ENCODE results near the gene FARSB. TPM values are rescaled to one million over a fixed set of nuclear protein-coding genes. Genes with fewer than 3 reads are reported as not detected.

FARSB gene
- total RNA-seq, 1 experiment from 2014 or later, result 31.0 TPM

DNA sequence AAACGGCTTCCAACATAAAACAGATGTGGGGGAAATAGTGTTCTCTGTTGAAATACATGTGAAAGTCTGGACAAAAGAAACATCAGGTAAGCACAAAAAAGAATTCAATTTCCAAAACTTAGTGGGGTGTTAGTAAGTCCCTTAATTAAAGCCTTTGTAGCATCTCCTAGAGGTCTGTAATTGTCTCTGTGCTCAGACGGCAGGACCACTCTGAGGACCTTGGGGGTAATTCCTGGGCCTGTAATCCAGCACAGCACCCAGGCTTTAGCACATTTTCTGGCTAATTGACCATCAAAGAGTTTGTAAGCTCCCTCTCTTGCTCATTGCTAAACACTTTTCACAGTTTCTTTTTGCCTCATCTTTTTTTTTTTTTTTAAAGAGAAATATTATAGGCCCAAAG lies 80.3 kb downstream of the FARSB start:
- TF ChIP-seq ATF6 (CRISPR knock-in tag; IDR thresholded peaks at IDR 0.05) (no peak), ZNF512 (CRISPR knock-in tag; IDR thresholded peaks at IDR 0.05; ENCODE audit: borderline replicate concordance) (no peak)
- TF ChIP-seq, protein P1, sequence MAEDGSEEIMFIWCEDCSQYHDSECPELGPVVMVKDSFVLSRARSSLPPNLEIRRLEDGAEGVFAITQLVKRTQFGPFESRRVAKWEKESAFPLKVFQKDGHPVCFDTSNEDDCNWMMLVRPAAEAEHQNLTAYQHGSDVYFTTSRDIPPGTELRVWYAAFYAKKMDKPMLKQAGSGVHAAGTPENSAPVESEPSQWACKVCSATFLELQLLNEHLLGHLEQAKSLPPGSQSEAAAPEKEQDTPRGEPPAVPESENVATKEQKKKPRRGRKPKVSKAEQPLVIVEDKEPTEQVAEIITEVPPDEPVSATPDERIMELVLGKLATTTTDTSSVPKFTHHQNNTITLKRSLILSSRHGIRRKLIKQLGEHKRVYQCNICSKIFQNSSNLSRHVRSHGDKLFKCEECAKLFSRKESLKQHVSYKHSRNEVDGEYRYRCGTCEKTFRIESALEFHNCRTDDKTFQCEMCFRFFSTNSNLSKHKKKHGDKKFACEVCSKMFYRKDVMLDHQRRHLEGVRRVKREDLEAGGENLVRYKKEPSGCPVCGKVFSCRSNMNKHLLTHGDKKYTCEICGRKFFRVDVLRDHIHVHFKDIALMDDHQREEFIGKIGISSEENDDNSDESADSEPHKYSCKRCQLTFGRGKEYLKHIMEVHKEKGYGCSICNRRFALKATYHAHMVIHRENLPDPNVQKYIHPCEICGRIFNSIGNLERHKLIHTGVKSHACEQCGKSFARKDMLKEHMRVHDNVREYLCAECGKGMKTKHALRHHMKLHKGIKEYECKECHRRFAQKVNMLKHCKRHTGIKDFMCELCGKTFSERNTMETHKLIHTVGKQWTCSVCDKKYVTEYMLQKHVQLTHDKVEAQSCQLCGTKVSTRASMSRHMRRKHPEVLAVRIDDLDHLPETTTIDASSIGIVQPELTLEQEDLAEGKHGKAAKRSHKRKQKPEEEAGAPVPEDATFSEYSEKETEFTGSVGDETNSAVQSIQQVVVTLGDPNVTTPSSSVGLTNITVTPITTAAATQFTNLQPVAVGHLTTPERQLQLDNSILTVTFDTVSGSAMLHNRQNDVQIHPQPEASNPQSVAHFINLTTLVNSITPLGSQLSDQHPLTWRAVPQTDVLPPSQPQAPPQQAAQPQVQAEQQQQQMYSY (CRISPR knock-in tag; IDR thresholded peaks at IDR 0.05), result no peak
- Mint-ChIP-seq H3K4me3 (no peak overlapping the region), H3K36me3 (peaks cover 12% of the 10 kb centered on the region)

GRCh38 chr2:222572751-222573174 lies 83.1 kb downstream of the FARSB start:
- peaks cover 20% of the 10 kb centered on the region for H3K4me1 Mint-ChIP-seq
- ChIA-PET CTCF (no interaction called here), POLR2A (no interaction called here)
- DNase-seq (ENCODE audit: low spot score) (no peak), ATAC-seq (no peak)
- H3K9me3 Mint-ChIP-seq, result no peaks in the 10 kb centered on the region
- no peaks in the 10 kb centered on the region for H3K27me3 Mint-ChIP-seq (ENCODE audit: low read depth)
- H3K36me3 Mint-ChIP-seq, result peaks cover 12% of the 10 kb centered on the region; the same call in 1 of the 2 replicates
- H3K4me3 Mint-ChIP-seq, result no peak overlapping the region
- no peak overlapping the region for H3K27ac Mint-ChIP-seq
- TF ChIP-seq ZSCAN18 (CRISPR knock-in tag; IDR thresholded peaks at IDR 0.05), result no peak
- TF ChIP-seq SMAD3 (CRISPR knock-in tag; IDR thresholded peaks at IDR 0.05; ENCODE audit: borderline replicate concordance), result no peak
- TF ChIP-seq ZNF317 (CRISPR knock-in tag; IDR thresholded peaks at IDR 0.05; ENCODE audit: borderline replicate concordance, low read depth), result no peak
- no peak for TF ChIP-seq NFE2L1 (CRISPR knock-in tag; IDR thresholded peaks at IDR 0.05)
- no peak for TF ChIP-seq NR1H2 (CRISPR knock-in tag; IDR thresholded peaks at IDR 0.05)
- TF ChIP-seq, protein P1 (CRISPR knock-in tag; IDR thresholded peaks at IDR 0.05), result no peak
- TF ChIP-seq GABPB1 (CRISPR knock-in tag; IDR thresholded peaks at IDR 0.05), result peak; percentile 22; the same call in 1 of the 2 replicates
- TF ChIP-seq TEAD1 (CRISPR knock-in tag; IDR thresholded peaks at IDR 0.05), result no peak
- TF ChIP-seq GTF2I (CRISPR knock-in tag; conservative IDR thresholded peaks at IDR 0.05), result no peak

More for the DNA sequence above, 80.3 kb downstream of the FARSB start:
- POLR2A ChIA-PET, result interaction anchor here (0.7 kb wide), 1 partner anchor 284 kb away, joined by 3 read pairs; no protein-coding TSS in a partner anchor
- H3K27me3 Mint-ChIP-seq (ENCODE audit: low read depth), result no peaks in the 10 kb centered on the region
- DNase-seq (ENCODE audit: low spot score) (no peak), ATAC-seq (0 out of 2 replicates have a peak, but pooled peaks have one; percentile 34)
- no peaks in the 10 kb centered on the region for H3K9me3 Mint-ChIP-seq
- no peak overlapping the region for H3K27ac Mint-ChIP-seq
- H3K4me1 Mint-ChIP-seq, result peaks cover 12% of the 10 kb centered on the region
- CTCF ChIA-PET, result interaction anchor here (1.5 kb wide), 1 partner anchor 537 kb away, joined by 3 read pairs; no protein-coding TSS in a partner anchor
